ENCODE data around the gene CCDC6.
A peak's percentile ranks its signal among the peaks of the same experiment; 100 is the strongest.

The CCDC6 gene

DNA sequence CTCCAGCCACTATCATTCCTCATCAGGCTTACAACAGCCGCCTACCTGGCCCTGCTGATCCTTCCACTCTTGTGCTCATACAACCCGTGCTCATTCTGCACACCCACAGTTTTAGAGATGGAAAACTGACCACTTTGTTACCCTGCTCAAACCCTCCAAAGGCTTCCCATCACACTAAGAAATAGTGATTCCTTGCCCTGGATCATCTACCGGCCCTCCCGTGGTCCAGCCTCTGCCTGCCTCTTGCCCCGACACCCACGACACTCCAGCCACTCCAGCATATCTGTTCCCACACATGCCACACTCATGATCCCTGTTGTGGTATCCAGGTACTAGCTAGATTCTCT lies 36.8 kb downstream of the CCDC6 start:
- CTCF ChIA-PET: interaction anchor here (0.5 to 1.1 kb wide), 3 partner anchors 11 to 290 kb away, joined by 3 to 5 read pairs (median 3); no protein-coding TSS in a partner anchor
- TF ChIP-seq EGR2 (tag by site-specific recombination; IDR thresholded peaks at IDR 0.05; ENCODE audit: low read depth) (peak; percentile 67), ZNF654 (tag by site-specific recombination; IDR thresholded peaks at IDR 0.05; ENCODE audit: low read depth) (no peak), ZNF133 (tag by site-specific recombination; IDR thresholded peaks at IDR 0.05) (no peak), KLF10 (tag by site-specific recombination; IDR thresholded peaks at IDR 0.05) (no peak), ZNF37A (tag by site-specific recombination; IDR thresholded peaks at IDR 0.05) (no peak), ZNF785 (tag by site-specific recombination; IDR thresholded peaks at IDR 0.05) (no peak), ZNF324 (tag by site-specific recombination; IDR thresholded peaks at IDR 0.05) (no peak)
- POLR2A ChIA-PET: no interaction called here
- no peak overlapping the region for H3K4me3 ChIP-seq (ENCODE audit: low read depth, low read length)
- no peak overlapping the region for H3K27ac ChIP-seq (ENCODE audit: extremely low read depth, low read depth, low read length)
- H3K4me1 ChIP-seq (ENCODE audit: control insufficient read depth, insufficient read depth, low read length): peaks cover 13% of the 10 kb centered on the region
- H3K9me3 ChIP-seq (ENCODE audit: control insufficient read depth, insufficient read depth, low read depth, low read length): no peaks in the 10 kb centered on the region
- H3K36me3 ChIP-seq (ENCODE audit: control insufficient read depth in 2 of 2, insufficient read depth in 1 of 2, low read length in 2 of 2): no peaks in the 10 kb centered on the region

DNA sequence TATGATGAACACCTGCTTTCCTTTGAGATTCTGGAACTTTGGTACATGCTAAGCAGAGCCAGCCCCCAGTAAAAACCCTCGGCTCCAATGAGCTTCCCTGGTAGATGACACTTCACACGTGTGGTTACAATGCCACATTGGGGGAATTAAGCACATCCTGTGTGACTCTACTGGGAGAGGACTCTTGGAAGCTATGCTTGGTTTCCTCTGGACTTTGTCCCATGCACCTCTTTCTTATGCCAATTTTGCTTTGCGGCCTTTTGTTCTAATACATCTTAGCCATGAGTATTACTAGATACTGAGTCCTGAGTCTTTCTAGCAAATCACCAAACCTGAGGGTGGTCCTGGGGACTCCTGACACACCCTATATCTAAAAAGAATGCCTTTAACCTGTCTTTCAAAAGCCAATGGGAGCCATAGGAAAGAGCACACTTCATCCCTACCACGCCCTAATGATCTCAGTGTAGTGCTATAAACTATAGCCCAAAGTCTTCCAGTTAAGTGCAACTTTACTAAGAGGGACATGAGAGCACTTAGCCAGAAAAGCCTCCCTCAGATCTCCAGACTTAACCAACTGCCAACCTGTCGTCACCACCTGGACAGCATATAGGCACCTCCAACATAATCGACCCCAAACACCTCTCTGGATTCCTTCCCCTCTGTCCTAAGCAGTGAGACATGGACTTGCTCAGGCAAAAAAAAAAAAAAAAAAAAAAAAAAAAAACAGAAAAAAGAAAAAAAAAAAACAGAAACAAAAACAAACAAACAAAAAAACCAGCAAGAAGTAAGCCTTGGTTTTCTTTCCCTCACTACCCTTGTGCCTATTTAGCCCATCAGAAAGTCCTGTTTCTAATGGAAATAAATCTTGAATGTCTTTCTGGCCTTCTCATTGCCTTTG lies 37.4 kb downstream of the CCDC6 start:
- Histone ChIP-seq H3K4me1 (ENCODE audit: control insufficient read depth, insufficient read depth, low read length) (peaks cover 16% of the 10 kb centered on the region), H3K9me3 (ENCODE audit: control insufficient read depth, insufficient read depth, low read depth, low read length) (no peaks in the 10 kb centered on the region), H3K4me3 (ENCODE audit: low read depth, low read length) (no peak overlapping the region), H3K36me3 (ENCODE audit: control insufficient read depth in 2 of 2, insufficient read depth in 1 of 2, low read length in 2 of 2) (no peaks in the 10 kb centered on the region), H3K27ac (ENCODE audit: extremely low read depth, low read depth, low read length) (no peak overlapping the region)
- ChIA-PET POLR2A (no interaction called here), CTCF (interaction anchor here (0.6 to 1.5 kb wide), 2 partner anchors 162 to 565 kb away, joined by 3 to 4 read pairs; no protein-coding TSS in a partner anchor)
- TF ChIP-seq ZNF302 (tag by site-specific recombination; IDR thresholded peaks at IDR 0.05; ENCODE audit: low read depth): no peak
- TF ChIP-seq ZNF140 (tag by site-specific recombination; IDR thresholded peaks at IDR 0.05): no peak
- peak; percentile 60 for TF ChIP-seq KLF1 (tag by site-specific recombination; IDR thresholded peaks at IDR 0.05)
- no peak for TF ChIP-seq ZNF658 (tag by site-specific recombination; IDR thresholded peaks at IDR 0.05)
- no peak for TF ChIP-seq ZNF837 (tag by site-specific recombination; IDR thresholded peaks at IDR 0.05)
- TF ChIP-seq, protein P1, sequence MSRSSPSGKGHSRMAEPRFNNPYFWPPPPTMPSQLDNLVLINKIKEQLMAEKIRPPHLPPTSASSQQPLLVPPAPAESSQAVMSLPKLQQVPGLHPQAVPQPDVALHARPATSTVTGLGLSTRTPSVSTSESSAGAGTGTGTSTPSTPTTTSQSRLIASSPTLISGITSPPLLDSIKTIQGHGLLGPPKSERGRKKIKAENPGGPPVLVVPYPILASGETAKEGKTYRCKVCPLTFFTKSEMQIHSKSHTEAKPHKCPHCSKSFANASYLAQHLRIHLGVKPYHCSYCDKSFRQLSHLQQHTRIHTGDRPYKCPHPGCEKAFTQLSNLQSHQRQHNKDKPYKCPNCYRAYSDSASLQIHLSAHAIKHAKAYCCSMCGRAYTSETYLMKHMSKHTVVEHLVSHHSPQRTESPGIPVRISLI (tag by site-specific recombination; IDR thresholded peaks at IDR 0.05): peak; percentile 96
- TF ChIP-seq, protein P2, sequence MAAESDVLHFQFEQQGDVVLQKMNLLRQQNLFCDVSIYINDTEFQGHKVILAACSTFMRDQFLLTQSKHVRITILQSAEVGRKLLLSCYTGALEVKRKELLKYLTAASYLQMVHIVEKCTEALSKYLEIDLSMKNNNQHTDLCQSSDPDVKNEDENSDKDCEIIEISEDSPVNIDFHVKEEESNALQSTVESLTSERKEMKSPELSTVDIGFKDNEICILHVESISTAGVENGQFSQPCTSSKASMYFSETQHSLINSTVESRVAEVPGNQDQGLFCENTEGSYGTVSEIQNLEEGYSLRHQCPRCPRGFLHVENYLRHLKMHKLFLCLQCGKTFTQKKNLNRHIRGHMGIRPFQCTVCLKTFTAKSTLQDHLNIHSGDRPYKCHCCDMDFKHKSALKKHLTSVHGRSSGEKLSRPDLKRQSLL (tag by site-specific recombination; IDR thresholded peaks at IDR 0.05): no peak
- no peak for TF ChIP-seq TRIM28 (IDR thresholded peaks at IDR 0.05; ENCODE audit: borderline replicate concordance, low read length)
- no peak for TF ChIP-seq ZNF221 (tag by site-specific recombination; IDR thresholded peaks at IDR 0.05; ENCODE audit: borderline replicate concordance)
- no peak for TF ChIP-seq ZNF23 (tag by site-specific recombination; IDR thresholded peaks at IDR 0.05; ENCODE audit: borderline replicate concordance)
- 0 out of 2 replicates have a peak, but pooled peaks have one; percentile 27 for TF ChIP-seq ZNF335 (tag by site-specific recombination; conservative IDR thresholded peaks at IDR 0.05)
- TF ChIP-seq ZEB2 (tag by site-specific recombination; IDR thresholded peaks at IDR 0.05): no peak

DNA sequence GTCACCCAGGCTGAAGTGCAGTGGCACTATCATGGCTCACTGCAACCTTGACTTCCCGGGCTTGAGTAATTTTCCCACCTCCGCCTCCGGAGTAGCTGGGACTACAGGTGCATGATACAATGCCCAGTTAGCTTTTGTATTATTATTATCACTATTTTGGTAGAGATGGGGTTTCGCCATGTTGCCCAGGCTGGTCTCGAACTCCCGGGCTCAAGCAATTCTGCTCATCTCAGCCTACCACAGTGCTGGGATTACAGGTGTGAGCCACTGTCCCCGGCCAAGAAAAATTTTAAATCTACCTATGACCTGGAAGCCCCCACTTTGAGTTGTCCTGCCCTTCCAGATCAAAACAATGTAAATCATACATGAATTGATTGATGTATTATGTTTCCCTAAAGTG lies 38.8 kb downstream of the CCDC6 start:
- no peak overlapping the region for H3K27ac ChIP-seq (ENCODE audit: extremely low read depth, low read depth, low read length)
- ChIA-PET POLR2A (no interaction called here), CTCF (interaction anchor here (1.5 kb wide), 1 partner anchor 163 kb away, joined by 3 read pairs; no protein-coding TSS in a partner anchor)
- H3K4me3 ChIP-seq (ENCODE audit: low read depth, low read length): no peak overlapping the region
- H3K36me3 ChIP-seq (ENCODE audit: control insufficient read depth in 2 of 2, insufficient read depth in 1 of 2, low read length in 2 of 2): no peaks in the 10 kb centered on the region
- peaks cover 12% of the 10 kb centered on the region; the same call in 1 of the 2 replicates for H3K4me1 ChIP-seq (ENCODE audit: control insufficient read depth, insufficient read depth, low read length)
- TF ChIP-seq ZNF302 (tag by site-specific recombination; IDR thresholded peaks at IDR 0.05; ENCODE audit: low read depth) (no peak), ZNF140 (tag by site-specific recombination; IDR thresholded peaks at IDR 0.05) (peak; percentile 75; the same call in 1 of the 2 replicates), ZNF664 (tag by site-specific recombination; IDR thresholded peaks at IDR 0.05) (no peak), ZNF776 (tag by site-specific recombination; IDR thresholded peaks at IDR 0.05; ENCODE audit: borderline replicate concordance) (no peak)
- H3K9me3 ChIP-seq (ENCODE audit: control insufficient read depth, insufficient read depth, low read depth, low read length): no peaks in the 10 kb centered on the region
